Skeletal muscle satellite cell (primary cell): ENCODE results near the gene SDK1.
A peak's percentile ranks its signal among the peaks of the same experiment; 100 is the strongest.

Experiments used
- H3K27me3 ChIP-seq: 2 replicates; pipeline ENCODE4 v1.7.0; 2013; ENCODE audit warnings: low read length; ENCODE audit not compliant: control insufficient read depth, insufficient read depth
- H3K36me3 ChIP-seq: 2 replicates; pipeline ENCODE4 v1.7.0; 2013; ENCODE audit warnings: mild to moderate bottlenecking, control low read depth, low read length; ENCODE audit not compliant: insufficient read depth
- H3K4me1 ChIP-seq: 2 replicates; pipeline ENCODE4 v1.7.0; 2013; ENCODE audit warnings: low read length; ENCODE audit not compliant: control insufficient read depth, insufficient read depth
- H3K4me2 ChIP-seq: 2 replicates; pipeline ENCODE4 v1.7.0; 2013; ENCODE audit warnings: mild to moderate bottlenecking, low read length
- H3K4me3 ChIP-seq: 2 replicates; pipeline ENCODE4 v1.7.0; 2013; ENCODE audit warnings: low read length
- H3K9ac ChIP-seq: 2 replicates; pipeline ENCODE4 v1.7.0; 2013; ENCODE audit warnings: mild to moderate bottlenecking, low read depth, low read length, moderate library complexity
- H3K9me3 ChIP-seq: replicated peaks from 2 replicates; pipeline ENCODE4 v1.7.0; 2013; ENCODE audit warnings: mild to moderate bottlenecking, control low read depth, low read length

SDK1 gene

DNA sequence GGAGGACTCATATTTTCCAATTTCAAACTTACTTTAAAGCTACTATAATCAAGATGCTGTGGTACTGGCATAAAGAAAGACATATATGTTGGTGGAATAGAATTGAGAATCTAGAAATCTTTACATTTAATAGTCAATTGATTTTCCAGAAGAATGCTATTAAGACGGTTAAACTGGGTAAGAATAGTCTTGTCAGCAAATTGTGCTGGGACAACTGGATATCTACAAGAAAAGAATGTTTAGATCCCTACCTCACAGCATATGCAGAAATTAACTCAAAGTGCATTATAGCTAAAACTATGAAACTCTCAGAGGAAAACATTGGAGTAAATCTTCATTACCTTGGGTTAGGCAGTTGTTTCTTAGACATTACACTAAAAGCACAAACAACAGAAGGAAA is 203.3 kb downstream of the SDK1 start:
- H3K9me3 ChIP-seq: peaks cover 6% of the 10 kb centered on the region
- no peak overlapping the region for H3K9ac ChIP-seq
- no peaks in the 10 kb centered on the region for H3K27me3 ChIP-seq
- no peak overlapping the region for H3K4me2 ChIP-seq
- H3K4me1 ChIP-seq: no peaks in the 10 kb centered on the region
- H3K36me3 ChIP-seq: peaks cover 6% of the 10 kb centered on the region
- no peak overlapping the region for H3K4me3 ChIP-seq

GRCh38 chr7:3510101-3511020 is 209.3 kb downstream of the SDK1 start:
- Histone ChIP-seq H3K9ac (no peak overlapping the region), H3K27me3 (no peaks in the 10 kb centered on the region), H3K4me1 (peaks cover 6% of the 10 kb centered on the region), H3K4me2 (no peak overlapping the region), H3K4me3 (no peak overlapping the region), H3K9me3 (peaks cover 6% of the 10 kb centered on the region), H3K36me3 (peaks cover under 1% of the 10 kb centered on the region)

- no peaks in the 10 kb centered on the region for H3K36me3 ChIP-seq
- no peaks in the 10 kb centered on the region for H3K4me1 ChIP-seq
- no peak overlapping the region for H3K4me2 ChIP-seq
- H3K9ac ChIP-seq: no peak overlapping the region
- no peaks in the 10 kb centered on the region for H3K9me3 ChIP-seq
- H3K27me3 ChIP-seq: no peaks in the 10 kb centered on the region
- H3K4me3 ChIP-seq: no peak overlapping the region
Observed at GRCh38 chr7:3517344-3517743, 216.3 kb downstream of the SDK1 start.

DNA sequence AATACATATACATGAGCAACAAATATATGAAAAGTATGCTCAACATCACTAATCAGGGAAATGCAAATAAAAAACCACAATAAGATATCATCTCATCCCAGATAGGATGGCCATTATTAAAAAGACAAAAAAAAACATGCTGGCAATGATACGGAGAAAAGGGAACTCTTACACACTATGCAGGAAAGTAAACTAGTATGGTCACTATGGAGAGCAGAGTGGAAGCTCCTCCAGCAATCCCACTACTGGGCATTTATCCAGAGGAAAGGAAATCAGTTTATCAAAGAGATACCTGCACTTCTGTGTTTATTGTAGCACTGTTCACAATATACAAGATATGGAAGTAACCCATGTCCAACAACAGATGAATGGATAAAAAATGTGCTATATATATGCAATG is 217.5 kb downstream of the SDK1 start:
- Histone ChIP-seq H3K9me3 (no peaks in the 10 kb centered on the region), H3K36me3 (no peaks in the 10 kb centered on the region), H3K27me3 (no peaks in the 10 kb centered on the region), H3K4me2 (no peak overlapping the region), H3K4me1 (no peaks in the 10 kb centered on the region), H3K4me3 (no peak overlapping the region), H3K9ac (no peak overlapping the region)

DNA sequence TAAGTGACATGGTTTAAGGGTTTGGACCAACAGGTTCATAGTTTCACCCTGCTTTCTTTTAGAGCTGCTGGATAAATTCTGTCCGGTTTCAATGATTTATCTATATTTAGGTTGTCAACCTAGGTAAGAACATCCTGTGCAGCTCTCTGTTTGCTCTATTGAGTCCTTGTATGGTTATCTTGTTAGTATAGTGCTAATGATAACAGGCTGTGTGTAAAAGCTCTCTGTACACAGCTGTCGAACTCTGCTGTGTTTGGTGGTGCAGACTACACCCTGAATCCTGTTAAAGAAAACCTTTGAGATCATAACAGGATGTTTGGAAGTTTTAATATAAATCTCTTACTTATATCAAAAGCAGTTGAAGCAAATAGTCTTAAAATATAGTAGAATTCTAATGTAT is 219.2 kb downstream of the SDK1 start:
- Histone ChIP-seq H3K9ac (no peak overlapping the region), H3K36me3 (no peaks in the 10 kb centered on the region), H3K27me3 (no peaks in the 10 kb centered on the region), H3K9me3 (no peaks in the 10 kb centered on the region), H3K4me3 (no peak overlapping the region), H3K4me2 (no peak overlapping the region), H3K4me1 (no peaks in the 10 kb centered on the region)

DNA sequence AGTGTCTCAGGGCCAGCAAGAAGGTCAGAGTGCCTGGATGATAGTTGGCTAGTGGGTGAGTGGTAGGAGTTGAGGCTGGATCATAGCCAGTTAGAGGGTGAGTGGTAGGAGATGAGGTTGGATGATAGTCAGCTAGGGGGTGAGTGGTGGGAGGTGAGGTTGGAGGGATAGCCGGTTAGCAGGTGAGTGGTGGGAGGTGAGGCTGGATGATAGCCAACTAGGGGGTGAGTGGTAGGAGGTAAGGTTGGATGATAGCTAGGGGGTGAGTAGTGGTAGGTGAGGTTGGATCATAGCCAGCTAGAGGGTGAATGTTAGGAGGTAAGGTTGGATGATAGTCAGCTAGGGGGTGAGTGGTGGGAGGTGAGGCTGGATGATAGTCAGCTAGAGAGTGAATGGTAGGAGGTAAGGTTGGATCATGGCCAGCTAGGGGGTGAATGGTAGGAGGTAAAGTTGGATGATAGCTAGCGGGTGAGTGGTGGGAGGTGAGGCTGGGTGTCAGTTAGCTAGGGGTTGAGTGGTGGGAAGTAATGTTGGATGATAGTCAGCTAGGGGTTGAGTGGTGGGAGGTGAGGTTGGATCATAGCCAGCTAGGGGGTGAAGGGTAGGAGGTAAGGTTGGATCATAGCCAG is 226.6 kb downstream of the SDK1 start:
- Histone ChIP-seq H3K36me3 (no peaks in the 10 kb centered on the region), H3K9me3 (no peaks in the 10 kb centered on the region), H3K4me1 (no peaks in the 10 kb centered on the region), H3K27me3 (no peaks in the 10 kb centered on the region), H3K4me3 (no peak overlapping the region), H3K4me2 (no peak overlapping the region), H3K9ac (no peak overlapping the region)

- no peaks in the 10 kb centered on the region for H3K27me3 ChIP-seq
- no peak overlapping the region for H3K4me3 ChIP-seq
- no peak overlapping the region for H3K4me2 ChIP-seq
- no peak overlapping the region for H3K9ac ChIP-seq
- H3K4me1 ChIP-seq: peaks cover 11% of the 10 kb centered on the region
- H3K36me3 ChIP-seq: no peaks in the 10 kb centered on the region
- H3K9me3 ChIP-seq: no peaks in the 10 kb centered on the region
Observed at GRCh38 chr7:3533040-3533439, 232.0 kb downstream of the SDK1 start.

DNA sequence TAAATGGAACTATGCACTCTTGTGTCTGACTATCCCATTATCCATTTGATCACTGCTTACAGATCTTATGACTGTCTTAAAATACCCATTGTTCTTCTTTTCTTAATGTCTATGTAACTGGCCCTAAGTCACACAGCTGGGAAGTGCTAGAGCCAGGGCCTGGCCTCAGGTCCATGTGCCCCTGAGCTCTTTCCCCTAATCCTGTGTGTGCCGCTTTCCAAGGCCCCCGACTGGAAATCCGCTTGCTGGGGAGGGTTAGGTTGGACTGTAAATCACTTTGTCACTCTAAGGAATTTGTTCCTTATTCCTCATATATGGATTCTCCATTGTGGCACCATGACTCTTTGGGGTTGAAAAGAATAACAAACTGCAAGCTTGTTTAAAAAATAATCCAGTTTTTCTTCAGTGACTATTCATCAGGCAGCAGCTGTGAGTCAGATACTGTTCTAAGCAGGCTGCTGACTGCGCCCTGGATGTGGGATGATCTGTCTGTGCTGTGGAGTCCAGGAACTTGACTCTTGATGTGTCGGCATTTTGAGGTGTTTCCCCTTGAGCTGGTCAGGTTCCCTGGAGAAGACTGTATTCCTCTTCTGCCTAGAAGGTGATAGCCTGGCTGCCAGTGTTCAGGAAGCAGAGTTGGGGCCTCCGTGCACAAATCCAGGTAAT is 236.3 kb downstream of the SDK1 start:
- Histone ChIP-seq H3K9ac (peak overlapping the region; percentile 39), H3K27me3 (no peaks in the 10 kb centered on the region), H3K4me3 (peak overlapping the region; percentile 22), H3K4me2 (peak overlapping the region; percentile 57), H3K9me3 (no peaks in the 10 kb centered on the region), H3K4me1 (peaks cover 12% of the 10 kb centered on the region), H3K36me3 (no peaks in the 10 kb centered on the region)

GRCh38 chr7:3538041-3538440 is 237.0 kb downstream of the SDK1 start:
- Histone ChIP-seq H3K4me1 (peaks cover 12% of the 10 kb centered on the region), H3K36me3 (no peaks in the 10 kb centered on the region), H3K27me3 (no peaks in the 10 kb centered on the region), H3K9me3 (no peaks in the 10 kb centered on the region), H3K4me3 (no peak overlapping the region), H3K4me2 (peak overlapping the region; percentile 57), H3K9ac (no peak overlapping the region)

DNA sequence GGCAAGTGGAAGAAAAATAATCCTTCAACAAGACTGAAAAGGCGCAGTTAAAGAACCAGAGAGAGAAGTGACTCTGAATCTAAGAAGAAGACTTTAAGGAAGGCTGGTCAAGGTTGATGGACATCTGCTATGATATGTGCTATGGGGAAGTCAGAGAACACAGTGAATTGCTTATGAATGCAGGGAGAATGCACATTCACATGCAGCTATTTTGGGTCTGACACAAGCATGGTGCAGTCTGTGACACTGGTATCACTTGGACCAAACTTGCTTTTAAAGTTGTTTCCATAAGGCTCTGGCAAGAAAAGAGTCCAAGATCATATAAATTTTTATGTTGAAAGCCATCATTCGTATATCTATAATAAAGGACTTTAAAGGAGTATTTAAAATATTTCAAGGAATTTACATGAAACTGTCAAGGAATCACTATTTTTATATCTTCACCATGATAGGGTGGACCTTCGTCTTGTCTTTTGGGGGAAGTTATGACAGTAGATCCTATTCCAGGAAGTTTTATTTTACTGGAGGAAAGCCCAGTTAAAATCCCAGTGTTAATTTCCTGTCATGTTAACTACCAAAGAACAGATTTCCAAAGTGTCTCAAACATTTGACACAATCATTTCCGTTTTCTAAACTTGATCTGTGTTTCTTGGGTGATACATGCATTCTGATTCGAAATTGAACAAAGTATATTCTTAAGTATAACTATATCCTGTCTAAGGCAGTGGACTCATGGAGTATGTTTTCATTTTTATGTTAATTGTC is 239.6 kb downstream of the SDK1 start:
- Histone ChIP-seq H3K4me1 (peaks cover 12% of the 10 kb centered on the region), H3K27me3 (no peaks in the 10 kb centered on the region), H3K4me3 (no peak overlapping the region), H3K9ac (no peak overlapping the region), H3K9me3 (no peaks in the 10 kb centered on the region), H3K36me3 (no peaks in the 10 kb centered on the region), H3K4me2 (no peak overlapping the region)

GRCh38 chr7:3544202-3544601 is 243.2 kb downstream of the SDK1 start:
- H3K4me1 ChIP-seq: no peaks in the 10 kb centered on the region
- H3K4me2 ChIP-seq: no peak overlapping the region
- H3K9ac ChIP-seq: no peak overlapping the region
- no peaks in the 10 kb centered on the region for H3K27me3 ChIP-seq
- no peaks in the 10 kb centered on the region for H3K9me3 ChIP-seq
- H3K4me3 ChIP-seq: no peak overlapping the region
- H3K36me3 ChIP-seq: no peaks in the 10 kb centered on the region
